K562 (cell line): Measurements from ENCODE around the gene PRDM8. TPM values are rescaled to one million over a fixed set of nuclear protein-coding genes. Genes with fewer than 3 reads are reported as not detected.

Experiments used
- BCL6 ChIP-seq: fragments of 250-450 bp; sonication (Bioruptor Pico); IDR thresholded peaks from 2 replicates; pipeline ENCODE4 v1.4.0; 2020
- CREB1 ChIP-seq, 2 experiments: sonication (generic) in 1 of 2; formaldehyde crosslinking in 1 of 2; IDR thresholded peaks; 2 replicates each; pipeline versions ENCODE4 v1.6.1 to v1.8.0; 2012 to 2022; ENCODE audit warnings: inconsistent platforms in 1 of 2, mild to moderate bottlenecking in 1 of 2, missing genetic modification reagents in 1 of 2, moderate library complexity in 1 of 2
- E2F4 ChIP-seq: sonication (generic); formaldehyde crosslinking; IDR thresholded peaks from 2 replicates; pipeline ENCODE4 v1.8.0; 2022; ENCODE audit warnings: mild to moderate bottlenecking, low read depth, missing genetic modification reagents
- EGR1 ChIP-seq: fragments of 450-650 bp; conservative IDR thresholded peaks from 2 replicates; pipeline ENCODE4 v1.6.1; 2017; ENCODE audit warnings: mild to moderate bottlenecking
- ETV5 ChIP-seq: sonication (generic); formaldehyde crosslinking; IDR thresholded peaks from 2 replicates; pipeline ENCODE4 v1.4.0; 2020; ENCODE audit warnings: low read depth, mild to moderate bottlenecking, missing genetic modification reagents
- FOS ChIP-seq: IDR thresholded peaks from 3 replicates; pipeline ENCODE4 v1.6.1; 2011; ENCODE audit not compliant: insufficient read length; ENCODE audit errors: extremely low read depth
- FOXP1 ChIP-seq: sonication (generic); formaldehyde crosslinking; IDR thresholded peaks from 2 replicates; pipeline ENCODE4 v1.8.0; 2022; ENCODE audit warnings: mild to moderate bottlenecking, missing genetic modification reagents
- GABPB1 ChIP-seq: sonication (generic); formaldehyde crosslinking; IDR thresholded peaks from 2 replicates; pipeline ENCODE4 v1.8.0; 2022; ENCODE audit warnings: mild to moderate bottlenecking, missing genetic modification reagents
- IFI16 ChIP-seq: fragments of 250-450 bp; sonication (Bioruptor Pico); IDR thresholded peaks from 2 replicates; pipeline ENCODE4 v2.1.2; 2022; ENCODE audit warnings: mild to moderate bottlenecking, inconsistent platforms
- KDM2B ChIP-seq: fragments of 250-450 bp; sonication (Bioruptor Pico); IDR thresholded peaks from 2 replicates; pipeline ENCODE4 v1.8.0; 2021; ENCODE audit warnings: mild to moderate bottlenecking, moderate library complexity
- MTA2 ChIP-seq: fragments of 450-650 bp; IDR thresholded peaks from 2 replicates; pipeline ENCODE4 v1.6.1; 2016; ENCODE audit warnings: low read depth
- MTA3 ChIP-seq: fragments of 450-650 bp; formaldehyde crosslinking; IDR thresholded peaks from 2 replicates; pipeline ENCODE4 v1.6.1; 2017; ENCODE audit warnings: mild to moderate bottlenecking, borderline replicate concordance
- NFIX ChIP-seq: fragments of 250-450 bp; sonication (Bioruptor Pico); IDR thresholded peaks from 2 replicates; pipeline ENCODE4 v1.4.0; 2020; ENCODE audit warnings: low read depth, mild to moderate bottlenecking, moderate library complexity
- PHF21A ChIP-seq: fragments of 450-650 bp; IDR thresholded peaks from 2 replicates; pipeline ENCODE4 v1.6.1; 2017; ENCODE audit warnings: low read depth, borderline replicate concordance
- RBFOX2 ChIP-seq: fragments of 200-400 bp; formaldehyde crosslinking; IDR thresholded peaks from 2 replicates; pipeline ENCODE4 v1.6.1; 2017; ENCODE audit warnings: low read depth, mild to moderate bottlenecking, low read length, moderate library complexity
- RCOR1 ChIP-seq, 2 experiments: IDR thresholded peaks; 2 replicates each; pipeline ENCODE4 v1.6.1; 2012; ENCODE audit warnings: low read depth in 2 of 2, low read length in 2 of 2, borderline replicate concordance in 1 of 2, improper control_type of control experiment in 1 of 2
- SAFB ChIP-seq: fragments of 200-400 bp; formaldehyde crosslinking; IDR thresholded peaks from 2 replicates; pipeline ENCODE4 v1.6.1; 2017; ENCODE audit warnings: low read depth, low read length, borderline replicate concordance
- SNIP1 ChIP-seq: fragments of 450-650 bp; IDR thresholded peaks from 2 replicates; pipeline ENCODE4 v1.7.1; 2017; ENCODE audit warnings: low read depth, mild to moderate bottlenecking
- TAL1 ChIP-seq: fragments of 450-650 bp; IDR thresholded peaks from 2 replicates; pipeline ENCODE4 v1.6.1; 2016; ENCODE audit warnings: mild to moderate bottlenecking
- TARDBP ChIP-seq: fragments of 450-650 bp; IDR thresholded peaks from 2 replicates; pipeline ENCODE4 v1.6.1; 2016
- ZBTB5 ChIP-seq: fragments of 450-650 bp; IDR thresholded peaks from 2 replicates; pipeline ENCODE4 v1.6.1; 2017; ENCODE audit warnings: antibody characterized with exemption
- ZNF124 ChIP-seq: sonication (generic); formaldehyde crosslinking; IDR thresholded peaks from 2 replicates; pipeline ENCODE4 v1.8.1; 2022; ENCODE audit warnings: missing genetic modification reagents
- ZNF212 ChIP-seq: fragments of 450-650 bp; formaldehyde crosslinking; IDR thresholded peaks from 2 replicates; pipeline ENCODE4 v1.4.0; 2020; ENCODE audit warnings: mild to moderate bottlenecking
- ZNF277 ChIP-seq: fragments of 250-450 bp; sonication (Bioruptor Pico); IDR thresholded peaks from 2 replicates; pipeline ENCODE4 v1.8.0; 2022; ENCODE audit warnings: inconsistent platforms, mild to moderate bottlenecking, moderate library complexity, borderline replicate concordance
- ZNF282 ChIP-seq: sonication (generic); formaldehyde crosslinking; IDR thresholded peaks from 2 replicates; pipeline ENCODE4 v1.8.1; 2023; ENCODE audit warnings: missing genetic modification reagents
- ZNF398 ChIP-seq: fragments of 250-450 bp; sonication (Bioruptor Pico); IDR thresholded peaks from 2 replicates; pipeline ENCODE4 v1.8.0; 2021; ENCODE audit warnings: moderate library complexity, mild to moderate bottlenecking, inconsistent platforms
- polyA plus RNA-seq, 8 experiments: library from polyadenylated mRNA; depleted of rRNA in 4 of 8; stranded (reverse) in 5 of 8; unstranded in 3 of 8; fragments of >200 nt; fragmentation: Nextera tagmentation in 2 of 8; fragmentation: Illumina TruSeq in 1 of 8; extraction: Ambion mirVana in 2 of 8; extraction: Trizol in 1 of 8; gene quantifications; 2 replicates each; pipeline versions ENCODE4 v1.2.1 to v1.2.3, GENCODE V29; 2011 to 2014; ENCODE audit warnings: inconsistent platforms in 1 of 8, missing spikeins in 1 of 8
- total RNA-seq, 7 experiments: library from RNA; depleted of rRNA in 6 of 7; stranded (reverse); fragments of >200 nt in 6 of 7; fragmentation: Illumina TruSeq in 2 of 7; extraction: Trizol in 2 of 7; gene quantifications; 2 replicates each; pipeline versions ENCODE4 v1.2.1 to v1.2.3, GENCODE V29; 2011 to 2021; ENCODE audit warnings: low replicate concordance in 1 of 7

PRDM8 gene
- total and polyA plus RNA-seq, 9 of the 15 experiments (the other 6 are each of a cell fraction or from before 2014, with no cell fraction given) = 0.40 TPM; not detected in 8

GRCh38 chr4:80179637-80180161, 17.6 kb upstream of the PRDM8 start (continued):
- no peak for TF ChIP-seq E2F4 (CRISPR knock-in tag)
- TF ChIP-seq FOS = no peak
- TF ChIP-seq KDM2B = no peak
- no peak for TF ChIP-seq GABPB1 (CRISPR knock-in tag)
- TF ChIP-seq BCL6 = no peak
- TF ChIP-seq IFI16 (CRISPR knock-in tag) = no peak
- no peak for TF ChIP-seq SNIP1
- no peak for TF ChIP-seq ZNF277 (CRISPR knock-in tag)
- peak; percentile 80 to 97; a peak in 3 of 4 replicates for TF ChIP-seq RCOR1 (IDR thresholded peaks at IDR 0.05; ENCODE audit: borderline replicate concordance in 1 of 2, low read depth in 2 of 2, low read length in 2 of 2)
- TF ChIP-seq CREB1 (IDR thresholded peaks at IDR 0.05) = peak; percentile 42; the same call in 1 of the 2 replicates
- peak; percentile 37; the same call in 1 of the 2 replicates for TF ChIP-seq CREB1 (CRISPR knock-in tag; IDR thresholded peaks at IDR 0.05)
- no peak for TF ChIP-seq ZNF212
- TF ChIP-seq ZBTB5 = no peak
- no peak for TF ChIP-seq SAFB
- no peak for TF ChIP-seq NFIX (CRISPR knock-in tag)
- no peak for TF ChIP-seq ZNF124
- no peak for TF ChIP-seq PHF21A
- TF ChIP-seq TARDBP = no peak
- TF ChIP-seq FOXP1 = no peak
- TF ChIP-seq ETV5 = no peak; the same call in 1 of the 2 replicates
- no peak for TF ChIP-seq ZNF398 (CRISPR knock-in tag)
- TF ChIP-seq EGR1 = no peak
- TF ChIP-seq TAL1 = peak; percentile 96
- peak; percentile 75; the same call in 1 of the 2 replicates for TF ChIP-seq MTA3
- no peak for TF ChIP-seq ZNF282 (CRISPR knock-in tag)
- no peak for TF ChIP-seq RBFOX2
- peak; percentile 93 for TF ChIP-seq MTA2
